Right forelimb (tissue), 1 donor: ENCODE data around the gene C1QTNF1.

Experiments
- DNase-seq: peaks from one replicate; pipeline ENCODE4 v3.0.0-alpha.2; 2018

C1QTNF1 gene

DNA sequence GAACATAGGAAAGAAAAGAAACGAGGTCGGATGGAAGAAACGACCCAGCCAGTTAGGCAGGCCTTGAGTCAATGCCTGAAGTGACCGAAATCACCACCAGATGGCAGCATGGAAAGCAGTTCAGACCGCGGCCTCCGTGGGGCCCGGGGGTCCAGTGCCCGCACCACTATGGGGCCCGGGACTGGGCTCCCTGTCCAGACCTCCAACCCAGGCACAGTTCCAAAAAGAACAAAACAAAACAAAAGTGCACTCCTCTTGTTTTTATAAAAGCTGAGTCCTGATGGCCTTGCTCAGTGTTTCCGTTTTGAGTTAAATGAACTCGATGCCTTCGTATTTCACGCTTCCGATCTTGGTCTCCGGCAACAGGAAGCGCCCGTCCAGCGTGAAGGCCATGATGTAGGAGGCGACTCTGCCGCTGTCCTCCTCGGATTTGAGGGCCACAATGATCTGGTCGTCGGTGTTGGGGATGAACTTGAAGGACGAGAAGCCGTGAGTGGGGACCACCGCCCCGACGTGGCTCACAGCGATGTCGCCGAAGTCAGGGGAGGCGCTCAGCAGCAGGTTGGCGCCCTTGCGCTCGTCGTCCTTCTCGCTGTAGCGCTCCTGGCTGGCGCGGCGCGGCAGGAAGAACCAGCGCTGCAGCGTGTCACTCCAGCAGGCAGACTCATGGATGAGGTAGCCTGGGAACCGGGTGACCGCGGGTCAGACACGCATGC, 30.6 kb upstream of the C1QTNF1 start:
- peak; percentile 72 for DNase-seq

DNA sequence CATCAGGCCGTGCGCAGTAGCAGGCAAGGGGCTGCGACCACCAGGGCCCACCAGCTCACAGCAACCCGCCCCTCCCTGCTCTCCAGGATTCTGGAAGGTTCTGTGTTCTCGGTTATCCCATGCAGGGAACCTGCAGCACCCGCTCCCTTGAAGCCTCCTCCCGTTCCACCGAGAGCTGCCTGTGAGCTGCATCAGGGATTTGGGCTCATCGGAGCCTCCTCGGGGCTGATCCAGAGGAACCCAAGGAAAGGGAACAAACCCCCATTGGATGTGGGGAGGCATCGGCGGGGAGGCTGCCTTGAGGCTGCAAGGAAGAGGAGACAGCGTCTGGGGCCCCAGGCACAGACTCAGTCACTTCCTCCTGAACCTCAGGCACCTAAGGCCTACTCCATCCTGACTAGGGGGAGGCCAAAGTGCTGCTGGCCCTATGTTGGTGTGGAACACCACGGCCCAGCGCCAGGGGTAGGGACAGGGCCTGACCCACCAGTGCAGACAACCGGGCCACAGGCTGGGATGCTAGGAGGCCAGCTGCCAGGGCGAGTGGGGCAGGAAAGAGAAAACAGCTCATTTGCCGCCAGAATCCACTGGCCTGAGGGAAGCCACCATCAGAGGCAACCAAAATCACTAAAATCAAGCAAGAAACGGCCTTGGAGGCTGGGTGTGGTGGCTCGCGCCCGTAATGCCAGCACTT, 29.8 kb upstream of the C1QTNF1 start:
- DNase-seq, result peak; percentile 30

DNA sequence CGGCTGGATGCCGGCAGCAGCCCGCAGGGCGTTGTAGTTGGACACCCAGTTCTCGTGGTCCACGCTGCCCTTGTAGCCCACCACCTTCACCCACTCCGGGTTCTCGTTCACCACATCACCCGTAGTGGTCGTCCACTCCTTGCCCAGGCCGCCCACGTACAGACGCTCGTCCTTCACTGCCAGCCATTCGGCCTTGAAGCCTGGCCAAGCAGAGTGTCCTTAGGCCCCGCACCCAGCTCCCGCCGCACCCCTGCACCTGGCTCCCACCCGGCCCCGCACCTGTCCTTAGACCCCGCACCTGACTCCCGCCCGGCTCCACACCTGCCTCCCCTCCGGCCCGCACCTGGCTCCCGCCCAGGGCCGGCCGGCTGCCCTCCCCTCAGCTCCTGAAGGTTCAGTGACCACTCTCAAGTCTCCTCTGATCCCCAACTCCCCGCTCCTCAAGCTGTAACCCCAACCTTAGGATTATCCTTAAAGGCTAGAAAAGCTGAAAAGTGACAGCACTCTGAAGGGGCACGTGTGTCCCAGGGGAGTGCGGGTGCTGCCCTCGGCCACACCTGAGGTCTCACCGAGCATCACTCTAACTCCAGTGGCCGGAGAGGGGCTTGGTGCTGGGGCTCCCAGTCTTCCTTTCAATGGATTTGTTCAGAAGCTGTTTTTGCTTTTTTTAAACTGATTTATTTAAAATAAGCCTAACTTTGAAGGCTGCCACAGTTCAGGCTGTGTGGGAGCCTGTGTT, 28.8 kb upstream of the C1QTNF1 start:
- peak; percentile 35 for DNase-seq

DNA sequence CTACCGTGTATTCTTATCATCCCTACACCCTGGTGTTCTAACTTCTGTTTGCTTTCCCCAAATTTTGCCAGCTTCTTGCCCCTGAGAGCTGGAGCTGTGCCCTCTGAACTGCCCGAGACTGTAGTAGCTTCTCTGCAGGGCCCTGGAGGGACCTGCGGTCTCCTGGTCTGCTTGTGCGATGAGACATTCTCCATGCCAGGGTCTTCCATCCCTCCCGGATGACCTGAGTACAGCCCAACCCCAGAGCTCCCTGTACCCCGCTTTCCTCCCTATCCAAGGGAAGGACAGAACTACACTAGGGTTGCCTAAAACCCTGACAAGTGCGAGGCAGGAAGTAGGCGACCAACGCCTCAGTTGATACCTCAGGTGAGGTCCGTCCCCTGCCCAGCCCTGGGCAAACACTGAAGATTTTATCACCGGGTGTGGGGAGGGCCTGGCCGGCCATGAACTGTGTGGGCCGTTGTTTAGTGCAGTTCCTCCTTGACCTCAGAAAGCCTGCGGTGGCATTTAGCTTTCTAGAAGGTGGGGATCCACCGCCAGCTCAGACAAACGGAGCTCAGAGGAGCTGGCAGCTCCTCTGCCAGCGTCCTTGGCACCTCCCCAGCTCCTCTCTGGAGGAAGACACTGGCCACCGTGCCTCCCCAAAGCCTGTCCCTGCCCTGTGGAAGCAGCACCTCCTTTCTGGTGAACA, 28.1 kb upstream of the C1QTNF1 start:
- peak; percentile 47 for DNase-seq

DNA sequence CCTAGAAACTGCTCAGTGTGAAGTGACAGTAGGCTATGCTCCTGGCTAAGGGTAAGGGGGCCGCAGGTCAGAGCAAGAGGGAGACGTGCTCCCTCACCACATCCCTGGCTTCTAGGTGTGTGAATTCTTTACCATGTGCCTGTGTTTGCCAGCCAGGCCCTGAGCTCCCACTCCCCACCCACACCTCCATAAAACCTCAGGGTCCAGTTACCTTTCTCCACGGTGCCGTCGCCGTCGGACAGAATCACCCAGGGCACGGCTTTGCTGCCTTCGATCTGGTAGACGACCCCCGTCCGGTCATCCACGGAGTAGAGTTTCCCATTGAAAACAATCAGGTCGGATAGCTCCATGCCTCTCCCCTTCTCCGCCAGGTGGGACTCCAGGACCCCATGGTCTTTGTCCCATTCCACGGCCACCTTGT, 27.2 kb upstream of the C1QTNF1 start:
- peak; percentile 16 for DNase-seq

DNA sequence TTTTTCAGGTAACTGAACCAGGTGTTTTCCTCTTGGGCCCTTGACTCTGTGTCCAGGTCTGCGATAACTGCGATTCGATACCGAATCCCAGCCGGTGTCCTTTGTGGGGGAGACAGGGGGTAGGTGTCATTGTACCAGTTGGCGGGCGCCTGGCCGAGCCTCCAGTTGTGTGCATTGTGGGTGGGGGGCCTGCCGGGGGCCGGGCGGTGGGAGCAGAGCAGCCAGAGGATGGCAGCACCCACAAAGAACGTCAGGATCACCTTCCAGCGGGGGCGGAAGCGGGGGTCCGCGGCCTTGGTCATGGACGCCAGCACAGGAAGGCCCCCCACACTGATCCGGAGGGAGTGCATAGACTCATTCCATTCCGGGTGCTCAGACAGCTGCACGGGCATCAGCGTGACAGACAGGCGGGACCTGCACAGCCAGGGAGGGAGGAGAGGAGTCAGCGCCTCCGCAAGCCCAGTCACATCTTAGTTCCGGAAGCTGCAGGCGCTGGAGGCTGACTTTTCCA, 26.7 kb upstream of the C1QTNF1 start:
- DNase-seq, result peak; percentile 17

DNA sequence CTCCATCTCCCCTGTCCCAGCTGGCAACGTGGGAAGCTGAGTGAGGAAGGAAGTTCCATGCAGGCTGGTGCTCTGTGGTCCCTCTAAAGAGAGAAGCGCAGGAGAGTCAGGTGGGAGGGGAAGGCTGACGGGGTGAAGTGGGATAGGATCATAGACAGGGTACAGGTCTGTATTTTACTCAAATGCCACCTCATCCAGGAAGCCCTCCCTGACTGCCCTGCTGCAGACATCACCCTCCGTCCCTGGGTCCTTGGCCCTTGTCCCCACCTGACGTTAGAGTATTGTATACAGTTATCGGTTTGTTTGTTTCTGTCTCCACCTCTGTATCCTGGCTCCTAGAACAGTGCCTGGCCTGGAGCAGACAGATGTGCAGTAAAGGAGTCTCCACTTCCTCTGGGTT, 26.1 kb upstream of the C1QTNF1 start:
- peak; percentile 20 for DNase-seq

DNA sequence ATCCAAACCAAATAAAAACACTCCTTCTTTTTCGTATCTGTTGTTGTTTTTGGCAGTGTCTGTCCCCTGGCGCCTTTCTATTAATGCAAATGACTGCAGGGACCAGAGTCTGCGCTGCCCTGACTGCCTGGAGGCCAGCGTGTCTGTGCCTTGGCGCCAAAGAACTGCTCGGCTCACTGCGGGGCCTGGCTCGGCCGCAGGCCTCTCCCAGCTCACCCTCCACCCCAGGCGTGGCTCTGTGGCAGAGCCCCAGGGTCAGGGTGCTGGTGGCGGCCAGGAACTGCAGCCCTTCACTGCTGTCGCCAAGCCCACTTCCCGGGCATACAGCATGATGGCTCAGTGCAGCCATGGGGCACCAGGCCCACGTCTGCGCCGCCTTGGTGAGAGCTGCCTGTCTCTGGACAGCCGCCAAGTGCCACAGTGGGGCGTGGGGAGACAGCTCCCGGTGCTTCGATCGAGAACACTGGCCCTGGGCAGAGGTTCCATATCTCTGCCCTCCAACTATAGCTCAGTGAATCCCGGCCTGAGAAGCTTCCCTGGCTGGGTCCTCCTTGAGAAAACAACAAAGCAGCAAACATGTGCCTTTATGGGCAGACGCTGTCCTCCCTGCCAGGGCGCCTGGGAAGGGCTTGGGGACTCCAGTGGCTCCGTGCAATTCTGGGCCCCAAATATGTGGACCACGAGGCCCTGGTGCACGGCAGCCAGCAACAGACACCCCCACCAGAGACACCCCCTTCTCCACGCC, 25.5 kb upstream of the C1QTNF1 start:
- DNase-seq, result peak; percentile 36

DNA sequence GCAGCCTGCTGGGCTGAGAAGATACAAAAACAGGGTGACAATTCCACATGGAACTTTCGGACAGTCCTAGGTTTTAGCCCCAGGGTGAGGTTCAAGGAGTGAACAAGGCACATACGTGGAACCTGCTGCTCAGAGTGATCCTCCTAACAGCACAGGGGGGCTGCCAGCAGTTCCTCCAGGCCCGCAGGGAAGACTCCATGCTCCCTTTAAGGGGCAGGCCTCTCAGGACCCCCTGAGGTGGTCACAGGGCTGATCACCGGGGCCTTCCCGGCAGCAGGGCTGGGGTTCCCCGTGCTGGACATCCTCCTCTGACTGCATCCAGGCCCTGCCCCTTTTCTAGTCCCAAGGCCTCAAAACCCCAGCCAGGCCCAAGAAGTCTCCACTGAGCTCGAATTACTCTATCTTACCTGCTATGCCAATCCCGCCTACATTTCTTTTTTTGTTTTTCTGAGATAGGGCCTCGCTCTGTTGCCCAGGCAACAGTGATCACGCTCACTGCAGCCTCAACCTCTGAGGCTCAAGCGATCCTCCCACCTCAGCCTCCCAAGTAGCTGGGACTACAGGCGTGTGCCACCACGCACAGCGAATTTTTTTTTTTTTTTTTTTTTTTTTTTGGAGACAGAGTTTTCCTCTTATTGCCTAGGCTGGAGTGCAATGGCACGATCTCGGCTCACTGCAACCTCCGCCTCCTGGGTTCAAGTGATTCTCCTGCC, 24.8 kb upstream of the C1QTNF1 start:
- DNase-seq, result peak; percentile 30

DNA sequence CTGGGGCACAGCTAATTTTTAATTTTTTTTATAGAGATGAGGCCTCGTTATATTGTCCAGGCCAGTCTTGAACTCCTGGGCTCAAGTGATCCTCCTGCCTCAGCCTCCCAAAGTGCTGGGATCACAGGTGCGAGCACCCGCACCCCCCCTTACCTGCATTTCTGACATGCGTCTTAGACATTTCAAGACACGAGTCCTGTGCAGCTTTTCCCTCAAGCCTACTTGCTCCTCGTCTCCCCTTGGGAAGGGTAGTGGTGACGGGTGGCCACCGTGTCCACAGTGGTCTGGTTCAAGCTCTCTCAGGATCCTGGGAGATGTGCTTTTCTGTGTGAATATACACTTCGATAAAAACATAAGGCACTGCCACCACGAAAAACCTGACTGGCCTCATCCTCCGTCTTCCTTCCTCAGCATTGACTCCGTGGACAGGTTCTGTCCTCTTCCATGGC, 24.0 kb upstream of the C1QTNF1 start:
- peak; percentile 19 for DNase-seq

DNA sequence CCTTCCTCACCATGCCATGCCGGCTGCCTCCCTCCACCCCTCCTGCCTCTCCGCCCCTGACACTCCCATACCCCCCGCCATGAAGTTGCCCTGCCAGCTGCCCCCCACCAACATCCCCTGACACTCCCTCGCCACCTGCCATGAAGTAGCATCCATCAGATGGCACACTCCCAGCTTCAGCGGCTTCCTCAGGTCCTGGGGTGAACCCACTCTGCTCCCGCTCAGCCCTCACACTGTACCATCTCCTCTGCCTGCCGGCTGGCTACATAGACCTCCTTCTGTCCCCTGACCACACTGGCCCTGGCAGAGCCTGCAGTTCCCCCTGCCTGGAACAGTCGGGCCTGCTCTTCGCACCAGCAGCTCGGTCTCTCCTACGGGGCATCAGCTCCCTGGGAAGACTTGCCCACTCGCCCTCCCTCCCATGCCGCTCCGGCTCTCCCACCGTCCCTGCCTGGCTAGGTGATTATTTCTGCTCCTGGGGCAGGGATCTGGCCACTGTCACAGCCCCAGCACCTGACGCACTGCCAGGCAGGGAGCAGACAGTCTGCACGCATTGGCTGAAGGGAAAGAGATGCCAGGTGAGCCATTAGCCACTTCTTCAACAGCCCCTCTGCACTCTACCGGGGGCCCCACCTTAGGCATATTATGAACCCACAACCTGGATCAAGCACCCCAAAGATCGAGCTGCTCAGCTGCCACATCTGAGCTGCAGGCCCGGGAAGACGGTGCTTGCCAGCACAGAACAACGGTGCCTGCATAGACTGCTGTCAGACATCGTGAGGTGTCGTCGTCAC, 23.4 kb upstream of the C1QTNF1 start:
- peak; percentile 18 for DNase-seq

DNA sequence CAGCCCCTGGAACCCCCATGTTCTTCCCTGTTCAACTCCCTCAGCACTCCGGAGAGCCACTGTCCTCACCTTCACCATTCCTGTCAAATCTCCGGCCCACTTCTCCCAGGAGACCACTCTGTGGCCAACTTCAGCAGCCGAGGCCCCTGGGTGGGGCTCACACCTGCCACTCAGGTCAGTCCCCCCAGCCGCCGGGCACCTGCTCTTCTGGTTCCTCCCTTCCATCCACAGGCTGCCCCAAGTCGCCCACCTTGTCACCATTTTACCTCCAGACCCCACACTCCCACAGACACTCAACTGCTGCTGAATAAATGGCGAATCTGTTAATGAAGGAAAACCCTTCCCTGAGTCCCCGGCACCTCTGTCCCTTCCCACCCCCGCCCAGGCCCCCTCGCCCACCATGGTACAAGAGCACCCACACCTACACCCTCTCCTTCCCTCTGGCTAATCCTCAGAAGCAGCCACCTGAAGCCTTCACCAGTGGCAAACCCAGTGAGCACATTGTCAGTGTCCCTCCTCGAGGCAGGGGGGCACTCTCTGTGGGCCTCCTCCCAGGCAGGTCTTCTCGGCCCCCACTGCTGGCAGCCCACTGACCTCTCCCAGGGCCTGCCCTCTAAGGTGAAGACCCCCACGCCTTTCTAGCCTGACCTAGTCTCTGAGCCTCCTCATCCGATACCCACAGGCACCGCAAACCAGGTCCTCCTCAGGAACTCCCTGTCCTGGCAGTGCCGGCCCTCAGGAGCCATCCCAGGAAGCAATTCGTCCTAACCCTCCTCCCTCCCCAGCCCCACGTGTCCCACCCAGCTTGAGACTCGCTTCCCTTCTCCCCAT, 22.6 kb upstream of the C1QTNF1 start:
- DNase-seq, result peak; percentile 34

DNA sequence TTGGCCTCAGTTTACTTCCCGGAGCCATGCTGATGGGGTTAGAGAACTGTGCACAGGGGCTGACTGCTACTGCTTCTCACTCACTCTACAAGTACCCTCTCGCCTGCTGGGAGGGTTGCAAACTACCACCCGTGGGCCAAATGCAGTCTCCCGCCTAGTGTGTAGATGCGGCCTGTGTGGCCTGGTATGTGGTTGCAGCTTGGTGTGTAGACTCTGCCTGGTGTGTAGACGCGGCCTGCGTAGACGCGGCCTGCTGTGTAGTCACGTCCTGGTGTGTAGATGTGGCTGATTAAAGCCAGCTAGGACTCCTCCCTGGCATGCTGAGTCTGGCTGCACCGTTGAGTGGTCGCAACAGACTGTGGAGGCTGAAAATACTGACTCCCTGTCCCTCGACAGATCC, 21.7 kb upstream of the C1QTNF1 start:
- peak; percentile 18 for DNase-seq

DNA sequence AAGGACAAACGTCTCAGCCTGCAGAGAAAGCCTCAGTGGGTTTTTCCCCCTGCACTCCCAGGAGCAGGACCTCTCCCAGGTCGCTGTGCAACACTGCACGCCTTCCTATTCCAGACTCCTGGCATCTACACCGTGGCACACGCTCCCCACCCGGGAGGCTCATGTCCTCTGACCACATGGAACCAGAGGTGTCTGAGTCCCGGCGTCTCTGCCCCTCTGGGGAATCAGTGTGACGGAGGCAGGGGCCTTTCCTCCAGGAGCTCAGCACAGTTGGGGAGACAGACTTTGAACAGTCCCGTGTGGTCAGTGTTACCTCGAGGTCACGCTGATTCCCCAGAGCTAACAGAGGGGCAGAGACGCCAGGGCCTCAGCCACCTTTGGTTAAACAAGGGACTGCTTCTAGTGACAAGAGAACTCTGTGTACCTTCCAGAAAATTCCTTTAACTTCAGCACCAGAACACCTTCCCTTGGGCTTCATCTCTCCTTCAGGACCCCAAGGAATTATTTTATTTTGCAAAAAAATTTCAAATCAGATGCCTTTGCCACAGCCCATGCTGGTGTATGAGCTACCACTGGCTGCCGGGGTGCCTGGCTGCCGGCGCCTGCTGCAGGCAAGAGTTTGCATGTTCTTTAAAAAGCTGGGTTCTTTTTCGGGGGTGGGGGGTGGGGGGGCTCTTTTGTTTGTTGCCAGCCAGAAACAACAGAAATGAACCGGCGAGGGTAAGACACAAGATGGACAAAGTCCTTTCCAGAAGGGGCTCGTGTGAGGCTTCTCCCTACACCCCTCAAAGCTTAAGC, 21.0 kb upstream of the C1QTNF1 start:
- peak; percentile 5 for DNase-seq

DNA sequence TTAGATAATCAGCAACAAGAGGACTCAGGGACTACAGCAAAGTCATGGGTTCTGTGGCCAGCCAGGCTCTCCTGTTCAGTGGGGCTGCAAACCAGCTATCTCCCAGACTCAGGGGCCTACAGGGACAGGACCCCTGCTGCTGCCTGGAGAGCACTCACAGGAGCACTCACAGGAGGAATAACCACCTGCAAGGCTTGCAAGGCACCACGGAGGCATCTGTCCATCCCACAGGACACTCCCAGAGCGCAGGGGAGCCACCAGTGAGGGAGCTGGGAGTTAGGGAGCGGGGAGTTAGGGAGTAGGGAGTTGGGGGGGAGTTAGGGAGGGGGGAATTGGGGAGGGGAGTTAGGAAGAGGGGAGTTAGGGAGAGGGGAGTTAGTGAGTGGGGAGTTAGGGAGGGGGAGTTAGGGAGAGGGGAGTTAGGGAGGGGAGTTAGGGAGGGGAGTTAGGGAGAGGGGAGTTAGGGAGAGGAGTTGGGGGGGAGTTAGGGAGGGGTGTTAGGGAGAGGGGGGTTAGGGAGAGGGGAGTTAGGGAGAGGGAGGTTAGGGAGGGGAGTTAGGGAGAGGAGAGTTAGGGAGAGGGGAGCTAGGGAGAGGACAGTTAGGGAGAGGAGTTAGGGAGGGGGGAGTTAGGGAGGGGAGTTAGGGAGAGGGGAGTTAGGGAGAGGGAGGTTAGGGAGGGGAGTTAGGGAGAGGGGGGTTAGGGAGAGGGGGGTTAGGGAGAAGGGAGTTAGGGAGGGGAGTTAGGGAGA, 20.1 kb upstream of the C1QTNF1 start:
- peak; percentile 38 for DNase-seq

DNA sequence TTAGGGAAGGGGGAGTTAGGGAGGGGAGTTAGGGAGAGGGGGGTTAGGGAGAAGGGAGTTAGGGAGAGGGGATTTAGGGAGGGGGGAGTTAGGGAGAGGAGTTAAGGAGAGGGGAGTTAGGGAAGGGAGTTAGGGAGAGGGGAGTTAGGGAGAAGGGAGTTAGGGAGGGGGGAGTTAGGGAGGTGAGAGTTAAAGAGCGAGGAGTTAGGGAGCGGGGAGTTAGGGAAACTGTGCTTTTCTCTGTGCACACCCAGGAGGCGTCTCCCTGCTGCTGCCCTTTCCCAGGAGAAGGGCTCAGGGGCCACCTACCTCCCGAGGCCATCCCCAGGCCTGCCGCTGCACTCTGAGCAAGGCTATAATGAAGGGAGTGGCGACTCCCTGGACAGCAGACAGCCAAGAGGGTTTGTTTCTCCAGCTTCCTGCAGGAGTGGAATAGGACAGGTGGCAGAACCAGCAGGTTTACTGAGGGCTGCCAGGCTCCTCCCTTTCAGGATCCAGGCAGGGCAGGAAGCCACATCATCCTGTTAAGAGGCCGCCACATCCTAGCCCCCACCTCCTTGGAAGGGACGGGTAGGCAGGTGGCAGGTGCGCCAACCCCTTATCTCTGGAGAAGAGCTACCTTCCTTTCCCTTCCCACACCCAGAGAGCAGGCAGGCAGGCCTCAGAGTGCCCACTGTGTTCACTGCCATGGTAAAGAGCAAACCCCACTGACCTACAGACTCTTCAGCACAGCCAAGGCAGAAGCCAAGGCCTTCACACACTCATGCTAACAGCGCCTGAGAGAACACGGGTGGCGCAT, 18.7 kb upstream of the C1QTNF1 start:
- DNase-seq, result peak; percentile 32

DNA sequence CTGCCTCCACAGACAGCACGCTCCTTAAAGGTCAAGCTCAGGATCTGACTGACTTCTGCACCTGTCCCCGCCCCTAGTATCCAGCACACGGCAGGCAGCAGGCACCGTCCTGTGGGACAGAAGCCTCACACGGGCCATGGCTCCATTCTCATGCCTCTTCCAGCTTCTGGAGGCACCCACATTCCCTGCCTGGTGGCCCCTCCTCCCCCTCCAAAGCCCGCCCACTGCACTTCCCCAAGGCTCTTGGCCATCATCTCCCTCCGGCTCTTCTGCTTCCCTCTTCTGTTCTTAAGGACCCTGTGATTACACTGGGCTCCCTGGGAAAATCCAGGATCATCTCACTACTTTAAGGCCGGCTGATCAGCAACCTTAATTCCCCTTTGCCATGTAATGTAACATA, 17.9 kb upstream of the C1QTNF1 start:
- peak; percentile 9 for DNase-seq
